ENCODE results near the gene CMTR1. TPM values are rescaled to one million over a fixed set of nuclear protein-coding genes. Genes with fewer than 3 reads are reported as not detected.

The CMTR1 gene
- total RNA-seq, 2 experiments from 2014 or later, result 32.3 to 42.8 TPM

GRCh38 chr6:37393381-37393929 lies 39.6 kb upstream of the CMTR1 start:
- no peak overlapping the region for H2AFZ ChIP-seq (ENCODE audit: low read length)
- intact Hi-C loops (cut with micrococcal nuclease; ENCODE audit: unreplicated experiment), result no loop called here
- no peaks in the 10 kb centered on the region for H3K4me1 ChIP-seq (ENCODE audit: insufficient read depth, low read length, poor library complexity, severe bottlenecking)
- no peaks in the 10 kb centered on the region for H3K9me3 ChIP-seq (ENCODE audit: low read length)
- peaks cover 36% of the 10 kb centered on the region for H3K36me3 ChIP-seq (ENCODE audit: insufficient read depth, low read length)
- no peak overlapping the region for H3K27ac ChIP-seq (ENCODE audit: low read depth, low read length, poor library complexity, severe bottlenecking)
- H4K20me1 ChIP-seq (ENCODE audit: insufficient read depth, low read length), result no peaks in the 10 kb centered on the region
- H3K4me3 ChIP-seq (ENCODE audit: low read depth, low read length, poor library complexity, severe bottlenecking), result no peak overlapping the region
- H3K79me2 ChIP-seq (ENCODE audit: insufficient read depth, low read depth, low read length), result no peaks in the 10 kb centered on the region
- no TSS peak for BruUV-seq (replicated peaks)
- DNase-seq (ENCODE audit: low spot score), result no peak
- ChIA-PET CTCF (ENCODE audit: unreplicated experiment) (no interaction called here), POLR2A (interaction anchor here (0.5 to 0.6 kb wide), 2 partner anchors 24 to 302 kb away, joined by 4 to 5 read pairs; no protein-coding TSS in a partner anchor)
- no peaks in the 10 kb centered on the region for H3K9me2 ChIP-seq (ENCODE audit: insufficient read depth, low read length)
- TF ChIP-seq CTCF (conservative IDR thresholded peaks at IDR 0.05; ENCODE audit: low read length), result no peak
- no peak for TF ChIP-seq EZH2phosphoT487 (IDR thresholded peaks at IDR 0.05; ENCODE audit: borderline replicate concordance, low read depth, low read length)
- no peak overlapping the region for H3K4me2 ChIP-seq (ENCODE audit: low read length)

- Histone ChIP-seq H3K9me2 (ENCODE audit: insufficient read depth, low read length) (no peaks in the 10 kb centered on the region), H3K79me2 (ENCODE audit: insufficient read depth, low read depth, low read length) (no peaks in the 10 kb centered on the region), H4K20me1 (ENCODE audit: insufficient read depth, low read length) (no peaks in the 10 kb centered on the region), H3K27ac (ENCODE audit: low read depth, low read length, poor library complexity, severe bottlenecking) (no peak overlapping the region), H3K4me1 (ENCODE audit: insufficient read depth, low read length, poor library complexity, severe bottlenecking) (no peaks in the 10 kb centered on the region), H2AFZ (ENCODE audit: low read length) (no peak overlapping the region), H3K4me3 (ENCODE audit: low read depth, low read length, poor library complexity, severe bottlenecking) (no peak overlapping the region), H3K9me3 (ENCODE audit: low read length) (no peaks in the 10 kb centered on the region), H3K4me2 (ENCODE audit: low read length) (no peak overlapping the region), H3K36me3 (ENCODE audit: insufficient read depth, low read length) (peaks cover 12% of the 10 kb centered on the region; the same call in 1 of the 2 replicates)
- BruUV-seq (replicated peaks), result no TSS peak
- ChIA-PET CTCF (ENCODE audit: unreplicated experiment) (no interaction called here), POLR2A (interaction anchor here (0.7 kb wide), 1 partner anchor 27 kb away, joined by 3 read pairs; no protein-coding TSS in a partner anchor)
- no peak for DNase-seq (ENCODE audit: low spot score)
- TF ChIP-seq CTCF (conservative IDR thresholded peaks at IDR 0.05; ENCODE audit: low read length) (no peak), EZH2phosphoT487 (IDR thresholded peaks at IDR 0.05; ENCODE audit: borderline replicate concordance, low read depth, low read length) (no peak)
- intact Hi-C loops (cut with micrococcal nuclease; ENCODE audit: unreplicated experiment), result no loop called here
Measured at GRCh38 chr6:37396571-37397180, 36.3 kb upstream of the CMTR1 start.

DNA sequence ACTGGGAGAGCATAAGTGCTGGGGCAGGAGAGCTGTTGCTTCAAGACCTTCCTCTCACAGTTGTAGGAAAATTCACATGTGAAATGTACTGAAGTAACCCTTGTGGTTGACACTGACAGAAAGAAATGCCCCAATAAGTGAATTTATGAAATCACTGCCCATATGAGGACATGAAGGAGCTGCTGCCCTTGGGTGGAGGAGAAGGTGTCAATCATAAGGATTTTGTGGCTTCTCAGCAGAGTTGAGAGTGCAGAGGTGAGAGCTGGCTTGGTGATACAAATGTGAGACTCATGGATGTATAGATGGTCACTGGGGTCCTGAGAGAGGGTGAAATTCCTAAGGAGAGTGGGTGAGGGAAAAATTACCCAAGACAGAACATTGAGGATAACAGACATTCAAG lies 33.9 kb upstream of the CMTR1 start:
- ChIA-PET CTCF (ENCODE audit: unreplicated experiment) (no interaction called here), POLR2A (no interaction called here)
- no peak for DNase-seq (ENCODE audit: low spot score)

More for the DNA sequence above, 33.9 kb upstream of the CMTR1 start:
- no peaks in the 10 kb centered on the region for H3K4me1 ChIP-seq (ENCODE audit: insufficient read depth, low read length, poor library complexity, severe bottlenecking)
- no peaks in the 10 kb centered on the region for H3K79me2 ChIP-seq (ENCODE audit: insufficient read depth, low read depth, low read length)
- H3K36me3 ChIP-seq (ENCODE audit: insufficient read depth, low read length), result no peaks in the 10 kb centered on the region
- no peak overlapping the region for H2AFZ ChIP-seq (ENCODE audit: low read length)
- TF ChIP-seq EZH2phosphoT487 (IDR thresholded peaks at IDR 0.05; ENCODE audit: borderline replicate concordance, low read depth, low read length) (no peak), CTCF (conservative IDR thresholded peaks at IDR 0.05; ENCODE audit: low read length) (no peak)
- H3K4me3 ChIP-seq (ENCODE audit: low read depth, low read length, poor library complexity, severe bottlenecking), result no peak overlapping the region
- BruUV-seq (replicated peaks), result no TSS peak
- H3K27ac ChIP-seq (ENCODE audit: low read depth, low read length, poor library complexity, severe bottlenecking), result no peak overlapping the region
- no peak overlapping the region for H3K4me2 ChIP-seq (ENCODE audit: low read length)
- no peaks in the 10 kb centered on the region for H3K9me2 ChIP-seq (ENCODE audit: insufficient read depth, low read length)
- H4K20me1 ChIP-seq (ENCODE audit: insufficient read depth, low read length), result no peaks in the 10 kb centered on the region
- intact Hi-C loops (cut with micrococcal nuclease; ENCODE audit: unreplicated experiment), result no loop called here
- H3K9me3 ChIP-seq (ENCODE audit: low read length), result no peaks in the 10 kb centered on the region
